ENCODE data around the gene ITK.

The ITK gene

DNA sequence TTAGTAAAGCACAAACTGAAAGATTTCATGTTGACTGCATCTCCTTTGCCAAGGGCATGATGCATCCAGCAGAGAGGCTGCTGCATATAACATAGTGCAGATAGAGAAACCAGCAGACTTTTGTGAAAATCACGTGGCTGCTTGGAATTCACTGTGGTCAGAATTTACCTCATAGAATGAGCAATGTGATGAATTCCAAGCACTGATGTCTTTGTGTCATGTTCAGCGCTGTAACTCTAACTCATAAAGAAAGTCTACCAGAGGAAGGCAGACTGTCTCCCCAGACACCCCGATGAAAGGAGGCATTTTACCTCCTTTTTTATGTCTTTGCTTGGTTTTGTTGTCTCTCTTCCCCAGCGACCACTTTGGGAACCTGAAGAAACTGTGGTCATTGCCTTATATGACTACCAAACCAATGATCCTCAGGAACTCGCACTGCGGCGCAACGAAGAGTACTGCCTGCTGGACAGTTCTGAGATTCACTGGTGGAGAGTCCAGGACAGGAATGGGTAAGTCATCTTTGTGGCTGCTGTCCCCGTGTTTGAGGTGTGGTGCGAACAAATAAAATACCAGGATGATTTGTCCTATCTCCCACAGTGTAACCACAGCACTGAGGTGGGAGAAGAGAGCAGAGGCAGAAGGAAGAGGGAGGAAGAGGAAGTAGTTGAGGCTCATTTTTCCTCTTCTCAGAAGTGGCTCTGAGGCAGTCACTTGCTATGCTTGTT lies 42.0 kb downstream of the ITK start:
- peak; percentile 44 for DNase-seq
- H3K27me3 ChIP-seq (replicated peaks): no peaks in the 10 kb centered on the region
- no peaks in the 10 kb centered on the region for H3K36me3 ChIP-seq (replicated peaks)

DNA sequence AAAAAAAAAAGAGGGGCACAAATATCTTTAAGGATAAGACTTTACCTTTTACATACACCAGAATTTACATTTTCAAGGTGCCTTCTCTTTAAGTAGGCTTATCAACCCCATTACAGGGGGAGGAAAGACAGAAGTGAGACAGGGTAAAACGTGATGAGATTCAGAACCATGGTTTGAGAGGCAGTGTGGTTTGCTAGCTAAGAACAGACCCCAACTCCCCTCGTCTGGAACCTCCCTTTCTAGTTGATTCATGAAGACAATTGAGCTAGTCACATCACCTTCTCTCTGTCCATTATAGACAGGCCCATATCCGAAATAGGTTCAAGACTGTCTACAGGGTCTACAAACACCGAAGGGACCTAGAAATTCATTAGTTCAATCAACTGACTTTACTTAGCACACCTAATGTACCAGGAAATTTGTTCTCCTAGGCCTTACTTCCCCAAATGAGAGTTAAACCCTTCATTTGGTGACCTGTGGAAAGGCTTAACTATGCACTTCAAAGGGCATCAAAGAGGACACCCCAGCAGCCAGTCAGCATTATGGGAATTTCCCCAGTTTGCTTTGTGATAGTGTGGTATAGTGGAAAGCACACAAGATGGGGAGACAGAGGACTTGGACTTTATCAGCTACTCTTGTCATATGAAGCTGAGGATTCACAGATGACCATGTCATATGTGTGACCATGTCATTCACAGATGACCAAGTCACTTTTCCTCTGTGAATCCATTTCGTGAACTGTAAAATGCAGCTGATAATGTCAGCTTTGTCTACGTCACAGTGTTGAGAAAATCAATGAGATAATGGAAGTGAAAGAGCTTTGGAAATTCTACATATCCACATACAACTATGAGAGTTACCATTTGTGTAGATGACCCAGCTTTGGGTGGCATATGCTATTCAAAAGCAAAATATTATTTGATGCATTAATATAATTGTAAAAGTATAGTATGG lies 45.1 kb downstream of the ITK start:
- in situ Hi-C loops (cut with HindIII; ENCODE audit: low pct_ligation_motif_present, low sequenced_read_pairs): no loop called here
- H3K27me3 ChIP-seq (replicated peaks): no peaks in the 10 kb centered on the region
- TF ChIP-seq, protein P1, sequence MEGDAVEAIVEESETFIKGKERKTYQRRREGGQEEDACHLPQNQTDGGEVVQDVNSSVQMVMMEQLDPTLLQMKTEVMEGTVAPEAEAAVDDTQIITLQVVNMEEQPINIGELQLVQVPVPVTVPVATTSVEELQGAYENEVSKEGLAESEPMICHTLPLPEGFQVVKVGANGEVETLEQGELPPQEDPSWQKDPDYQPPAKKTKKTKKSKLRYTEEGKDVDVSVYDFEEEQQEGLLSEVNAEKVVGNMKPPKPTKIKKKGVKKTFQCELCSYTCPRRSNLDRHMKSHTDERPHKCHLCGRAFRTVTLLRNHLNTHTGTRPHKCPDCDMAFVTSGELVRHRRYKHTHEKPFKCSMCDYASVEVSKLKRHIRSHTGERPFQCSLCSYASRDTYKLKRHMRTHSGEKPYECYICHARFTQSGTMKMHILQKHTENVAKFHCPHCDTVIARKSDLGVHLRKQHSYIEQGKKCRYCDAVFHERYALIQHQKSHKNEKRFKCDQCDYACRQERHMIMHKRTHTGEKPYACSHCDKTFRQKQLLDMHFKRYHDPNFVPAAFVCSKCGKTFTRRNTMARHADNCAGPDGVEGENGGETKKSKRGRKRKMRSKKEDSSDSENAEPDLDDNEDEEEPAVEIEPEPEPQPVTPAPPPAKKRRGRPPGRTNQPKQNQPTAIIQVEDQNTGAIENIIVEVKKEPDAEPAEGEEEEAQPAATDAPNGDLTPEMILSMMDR (IDR thresholded peaks at IDR 0.05; ENCODE audit: low read depth, low read length, missing control alignments): no peak
- no peak overlapping the region for H3K27ac ChIP-seq
- no peak overlapping the region for H3K4me3 ChIP-seq (ENCODE audit: low read depth, low read length)
- DNase-seq: no peak
- no peaks in the 10 kb centered on the region for H3K36me3 ChIP-seq (replicated peaks)

More for the DNA sequence above, 42.0 kb downstream of the ITK start:
- TF ChIP-seq, protein P1 (IDR thresholded peaks at IDR 0.05; ENCODE audit: low read depth, low read length, missing control alignments): no peak
- no peak overlapping the region for H3K4me3 ChIP-seq (ENCODE audit: low read depth, low read length)
- no peak overlapping the region for H3K27ac ChIP-seq
- in situ Hi-C loops (cut with HindIII; ENCODE audit: low pct_ligation_motif_present, low sequenced_read_pairs): no loop called here

DNA sequence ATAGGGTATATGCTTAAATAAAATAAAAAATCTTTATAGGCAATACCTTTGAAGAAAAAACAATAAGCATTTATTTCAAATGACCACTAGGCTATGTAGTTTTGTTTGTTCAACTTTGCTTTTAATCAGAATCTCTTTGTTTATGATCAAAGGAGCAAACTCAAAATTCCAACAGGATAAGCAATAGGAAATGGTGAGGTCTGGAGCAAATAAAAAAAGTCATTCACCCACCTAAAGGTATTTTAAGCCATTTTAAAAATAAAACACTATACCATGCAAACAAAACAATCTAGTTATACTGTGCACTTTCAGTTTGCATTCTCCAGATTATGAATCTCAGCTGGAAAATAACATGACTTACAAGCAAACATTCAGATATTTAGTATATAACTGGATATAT lies 50.0 kb downstream of the ITK start:
- Histone ChIP-seq H3K27me3 (replicated peaks) (no peaks in the 10 kb centered on the region), H3K27ac (no peak overlapping the region), H3K4me3 (ENCODE audit: low read depth, low read length) (no peak overlapping the region), H3K36me3 (replicated peaks) (no peaks in the 10 kb centered on the region)
- TF ChIP-seq, protein P1 (IDR thresholded peaks at IDR 0.05; ENCODE audit: low read depth, low read length, missing control alignments): no peak
- in situ Hi-C loops (cut with HindIII; ENCODE audit: low pct_ligation_motif_present, low sequenced_read_pairs): no loop called here
- DNase-seq: no peak

DNA sequence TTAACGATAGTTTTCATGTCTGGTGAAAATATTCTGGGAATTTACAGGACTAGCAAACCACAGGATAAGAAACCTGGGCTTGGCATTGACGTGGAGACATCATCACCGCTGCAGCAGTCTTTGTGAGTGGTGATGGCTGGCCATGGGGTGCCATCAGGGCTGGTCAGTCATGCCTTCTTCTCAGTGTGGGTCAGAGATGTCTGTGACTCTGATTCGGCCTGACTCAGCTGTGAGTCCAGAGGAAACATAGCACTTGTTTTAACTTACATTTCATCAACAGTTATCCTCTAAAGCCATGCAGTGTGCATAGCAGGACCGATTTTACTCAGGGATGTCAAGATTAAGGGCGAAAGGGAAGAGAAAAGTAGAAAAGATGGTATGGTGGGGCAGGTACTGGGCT lies 52.1 kb downstream of the ITK start:
- no peak overlapping the region for H3K27ac ChIP-seq
- H3K36me3 ChIP-seq (replicated peaks): no peaks in the 10 kb centered on the region
- in situ Hi-C loops (cut with HindIII; ENCODE audit: low pct_ligation_motif_present, low sequenced_read_pairs): no loop called here
- DNase-seq: no peak
- no peaks in the 10 kb centered on the region for H3K27me3 ChIP-seq (replicated peaks)
- TF ChIP-seq, protein P1 (IDR thresholded peaks at IDR 0.05; ENCODE audit: low read depth, low read length, missing control alignments): no peak
- H3K4me3 ChIP-seq (ENCODE audit: low read depth, low read length): no peak overlapping the region

DNA sequence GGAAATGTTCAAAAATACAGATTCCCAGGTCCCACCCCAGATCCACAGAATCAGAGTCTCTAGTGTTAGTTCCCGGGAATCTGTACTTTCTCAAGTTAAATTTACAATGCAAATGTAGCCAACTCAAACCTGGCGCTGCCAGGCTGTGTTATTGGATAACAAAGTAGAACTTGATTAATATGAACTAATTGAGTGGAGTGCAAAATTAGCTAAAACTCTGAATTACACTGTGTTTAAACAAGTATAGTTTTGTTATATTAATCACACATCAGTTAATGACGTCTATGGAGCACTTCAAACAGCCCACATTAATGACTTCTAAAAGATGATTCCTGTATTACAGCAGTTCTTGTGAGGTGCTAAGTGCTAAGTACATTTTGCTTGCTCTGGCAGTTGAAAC lies 52.9 kb downstream of the ITK start:
- H3K36me3 ChIP-seq (replicated peaks): no peaks in the 10 kb centered on the region
- TF ChIP-seq, protein P1 (IDR thresholded peaks at IDR 0.05; ENCODE audit: low read depth, low read length, missing control alignments): no peak
- DNase-seq: no peak
- H3K27ac ChIP-seq: no peak overlapping the region
- in situ Hi-C loops (cut with HindIII; ENCODE audit: low pct_ligation_motif_present, low sequenced_read_pairs): no loop called here
- no peak overlapping the region for H3K4me3 ChIP-seq (ENCODE audit: low read depth, low read length)
- H3K27me3 ChIP-seq (replicated peaks): no peaks in the 10 kb centered on the region
